Naive thymus-derived CD8-positive, alpha-beta T cell (primary cell): ENCODE data around the gene SLC22A4. TPM values are rescaled to one million over a fixed set of nuclear protein-coding genes. Genes with fewer than 3 reads are reported as not detected.

ENCODE experiments used
- ATAC-seq, 2 donors: fragments of 150-1000 bp; cut with Tn5 transposase in 1 of 2; sonication (Bioruptor Pico), chemical (Tn5 transposase) in 1 of 2; 1 replicate in 1 of 2; 2 replicates in 1 of 2; pipeline ENCODE4 v1.10.0; 2021; ENCODE audit warnings: mild to moderate bottlenecking in 2 of 2, moderate library complexity in 2 of 2
- POLR2A ChIA-PET: fragments of 350-600 bp; sonication (Branson Sonifier 250); formaldehyde crosslinking; loops from one replicate; lab custom pipeline; 2021; ENCODE audit warnings: antibody characterized with exemption; lab: Charles Lee
- DNase-seq, 10 donors: peaks; one replicate each; pipeline versions ENCODE4 v3.0.0 to v3.0.0-alpha.2; 2020 to 2022
- H3K27ac Mint-ChIP-seq, 10 donors: one replicate each; pipeline ENCODE4 v1.8.0; 2020 to 2022; ENCODE audit warnings: mild to moderate bottlenecking in 10 of 10, mixed read lengths in 10 of 10, moderate library complexity in 4 of 10, inconsistent platforms in 1 of 10
- H3K27me3 Mint-ChIP-seq, 5 donors: one replicate each; pipeline ENCODE4 v1.8.0; 2021 to 2022; ENCODE audit warnings: mixed read lengths in 5 of 5
- H3K36me3 Mint-ChIP-seq, 3 donors: one replicate each; pipeline ENCODE4 v1.8.0; 2020 to 2022; ENCODE audit warnings: mixed read lengths in 3 of 3, mild to moderate bottlenecking in 2 of 3, inconsistent platforms in 1 of 3
- H3K4me1 Mint-ChIP-seq, 4 donors: one replicate each; pipeline ENCODE4 v1.8.0; 2021 to 2022; ENCODE audit warnings: mixed read lengths in 4 of 4
- H3K4me3 Mint-ChIP-seq, 10 donors: one replicate each; pipeline ENCODE4 v1.8.0; 2020 to 2022; ENCODE audit warnings: mild to moderate bottlenecking in 10 of 10, mixed read lengths in 10 of 10, moderate library complexity in 6 of 10, inconsistent platforms in 1 of 10
- H3K9me3 Mint-ChIP-seq, 9 donors: one replicate each; pipeline ENCODE4 v1.8.0; 2020 to 2022; ENCODE audit warnings: mixed read lengths in 9 of 9, mild to moderate bottlenecking in 3 of 9, inconsistent platforms in 1 of 9, moderate library complexity in 1 of 9
- polyA plus RNA-seq, 3 donors: library from polyadenylated mRNA; unstranded; fragments of 300-500 nt; fragmentation: Illumina TruSeq; gene quantifications; one replicate each; pipeline ENCODE4 v1.2.3, GENCODE V29; 2021
- total RNA-seq, 8 experiments: library from RNA in 2 of 8; stranded (reverse) in 2 of 8; gene quantifications; one replicate each; pipeline ENCODE4 v1.2.3 and lab custom pipeline; 2021 to 2026

Gene SLC22A4
- total and polyA plus RNA-seq, 5 experiments from 2014 or later = not detected

- Mint-ChIP-seq H3K36me3 (peaks cover 14 to 32% (median 22%) of the 10 kb centered on the region in 3 donors), H3K9me3 (peaks cover 0 to 3% (median 0%) of the 10 kb centered on the region in 9 donors), H3K27ac (no peak overlapping the region), H3K4me1 (peaks cover 0 to 9% (median 2%) of the 10 kb centered on the region in 4 donors), H3K4me3 (no peak overlapping the region), H3K27me3 (no peaks in the 10 kb centered on the region)
- ATAC-seq = no peak
- POLR2A ChIA-PET = no interaction called here
- no peak for DNase-seq
Measured at GRCh38 chr5:132354381-132355139, 60.4 kb downstream of the SLC22A4 start.

- Mint-ChIP-seq H3K4me1 (peaks cover 0 to 9% (median 3%) of the 10 kb centered on the region in 4 donors), H3K36me3 (peaks cover 17 to 29% (median 19%) of the 10 kb centered on the region in 3 donors), H3K27me3 (no peaks in the 10 kb centered on the region), H3K4me3 (no peak overlapping the region), H3K9me3 (peaks cover 0 to 3% (median 0%) of the 10 kb centered on the region in 9 donors), H3K27ac (no peak overlapping the region)
- ATAC-seq (no peak), DNase-seq (no peak)
- POLR2A ChIA-PET = no interaction called here
Measured at GRCh38 chr5:132355140-132355765, 61.1 kb downstream of the SLC22A4 start.

- H3K27me3 Mint-ChIP-seq = no peaks in the 10 kb centered on the region
- no peak overlapping the region for H3K4me3 Mint-ChIP-seq
- DNase-seq (no peak), ATAC-seq (no peak)
- H3K36me3 Mint-ChIP-seq = peaks cover 4 to 31% (median 22%) of the 10 kb centered on the region in 3 donors
- H3K9me3 Mint-ChIP-seq = no peaks in the 10 kb centered on the region
- H3K4me1 Mint-ChIP-seq = peaks cover 0 to 11% (median 5%) of the 10 kb centered on the region in 4 donors
- no peak overlapping the region for H3K27ac Mint-ChIP-seq
- POLR2A ChIA-PET = interaction anchor here (0.6 kb wide), 1 partner anchor 33 kb away, joined by 3 read pairs; no protein-coding TSS in a partner anchor
Measured at GRCh38 chr5:132358775-132359174, 64.6 kb downstream of the SLC22A4 start.

GRCh38 chr5:132362086-132362485 is 67.9 kb downstream of the SLC22A4 start:
- POLR2A ChIA-PET = no interaction called here
- no peak for ATAC-seq
- no peaks in the 10 kb centered on the region for H3K27me3 Mint-ChIP-seq
- H3K9me3 Mint-ChIP-seq = no peaks in the 10 kb centered on the region
- H3K4me3 Mint-ChIP-seq = no peak overlapping the region
- H3K36me3 Mint-ChIP-seq = peaks cover 4 to 41% (median 36%) of the 10 kb centered on the region in 3 donors
- H3K4me1 Mint-ChIP-seq = peaks cover 0 to 11% (median under 1%) of the 10 kb centered on the region in 4 donors
- H3K27ac Mint-ChIP-seq = no peak overlapping the region
- DNase-seq = no peak

- no peaks in the 10 kb centered on the region for H3K27me3 Mint-ChIP-seq
- no peak for ATAC-seq
- no peak overlapping the region for H3K4me3 Mint-ChIP-seq
- POLR2A ChIA-PET = no interaction called here
- peaks cover 4 to 41% (median 33%) of the 10 kb centered on the region in 3 donors for H3K36me3 Mint-ChIP-seq
- H3K9me3 Mint-ChIP-seq = no peaks in the 10 kb centered on the region
- peaks cover 0 to 11% (median under 1%) of the 10 kb centered on the region in 4 donors for H3K4me1 Mint-ChIP-seq
- DNase-seq = no peak
- H3K27ac Mint-ChIP-seq = no peak overlapping the region
Measured at GRCh38 chr5:132363431-132364112, 69.4 kb downstream of the SLC22A4 start.

GRCh38 chr5:132364319-132364718 is 70.1 kb downstream of the SLC22A4 start:
- no peaks in the 10 kb centered on the region for H3K27me3 Mint-ChIP-seq
- peaks cover 4 to 17% (median 5%) of the 10 kb centered on the region in 4 donors for H3K4me1 Mint-ChIP-seq
- H3K4me3 Mint-ChIP-seq = no peak overlapping the region
- POLR2A ChIA-PET = no interaction called here
- no peak overlapping the region for H3K27ac Mint-ChIP-seq
- no peaks in the 10 kb centered on the region for H3K9me3 Mint-ChIP-seq
- peaks cover 4 to 41% (median 33%) of the 10 kb centered on the region in 3 donors for H3K36me3 Mint-ChIP-seq
- no peak for DNase-seq
- ATAC-seq = no peak

GRCh38 chr5:132365213-132365612 is 71.0 kb downstream of the SLC22A4 start:
- Mint-ChIP-seq H3K36me3 (peaks cover under 1 to 40% (median 30%) of the 10 kb centered on the region in 3 donors), H3K9me3 (no peaks in the 10 kb centered on the region), H3K27me3 (no peaks in the 10 kb centered on the region), H3K27ac (no peak overlapping the region), H3K4me1 (peaks cover 4 to 17% (median 4%) of the 10 kb centered on the region in 4 donors), H3K4me3 (no peak overlapping the region)
- no peak for ATAC-seq
- DNase-seq = no peak
- POLR2A ChIA-PET = no interaction called here

- DNase-seq = no peak
- H3K4me1 Mint-ChIP-seq = peaks cover 17 to 37% (median 31%) of the 10 kb centered on the region in 4 donors
- POLR2A ChIA-PET = interaction anchor here (0.7 to 1.9 kb wide), 5 partner anchors 123 to 1808 kb away, joined by 3 to 12 read pairs (median 3); partner anchors contain the start of gene IRF1
- no peak for ATAC-seq
- peak overlapping the region in 5 of 10 donors; percentile 21 to 56 (median 32) for H3K4me3 Mint-ChIP-seq
- peaks cover 0 to 25% (median 19%) of the 10 kb centered on the region in 3 donors for H3K36me3 Mint-ChIP-seq
- H3K9me3 Mint-ChIP-seq = no peaks in the 10 kb centered on the region
- H3K27ac Mint-ChIP-seq = peak overlapping the region in 1 of 10 donors; percentile 30
- no peaks in the 10 kb centered on the region for H3K27me3 Mint-ChIP-seq
Measured at GRCh38 chr5:132368186-132368585, 74.0 kb downstream of the SLC22A4 start.

GRCh38 chr5:132369007-132369473 is 74.8 kb downstream of the SLC22A4 start:
- H3K27me3 Mint-ChIP-seq = no peaks in the 10 kb centered on the region
- peak overlapping the region; percentile 75 to 91 (median 84) for H3K4me3 Mint-ChIP-seq
- H3K27ac Mint-ChIP-seq = peak overlapping the region; percentile 77 to 93 (median 88)
- H3K36me3 Mint-ChIP-seq = peaks cover 0 to 16% (median 12%) of the 10 kb centered on the region in 3 donors
- H3K4me1 Mint-ChIP-seq = peaks cover 17 to 32% (median 31%) of the 10 kb centered on the region in 4 donors
- H3K9me3 Mint-ChIP-seq = no peaks in the 10 kb centered on the region
- peak in 1 of 2 donors; percentile 44 for ATAC-seq
- no peak for DNase-seq
- POLR2A ChIA-PET = interaction anchor here (0.6 to 1.9 kb wide), 7 partner anchors 41 to 1807 kb away, joined by 3 to 12 read pairs (median 4); partner anchors contain the start of genes CCNI2, HSPA4 and IRF1

GRCh38 chr5:132369474-132370180 is 75.4 kb downstream of the SLC22A4 start, which contains the start of gene SLC22A5:
Gene SLC22A5, plus strand, starts transcription at chr5:132369710. Its CDS starts 263 bp downstream, at chr5:132369973.
- Mint-ChIP-seq H3K4me1 (peaks cover 18 to 35% (median 32%) of the 10 kb centered on the region in 4 donors), H3K4me3 (peak within 1 kb of the TSS; percentile 75 to 91 (median 87)), H3K27ac (peak within 1 kb of the TSS; percentile 83 to 94 (median 90)), H3K36me3 (peaks cover 0 to 10% (median 6%) of the 10 kb centered on the region in 3 donors), H3K27me3 (no peaks in the 10 kb centered on the region), H3K9me3 (no peaks in the 10 kb centered on the region)
- DNase-seq = peak; percentile 60 to 83 (median 75)
- ATAC-seq = peak; percentile 92 to 93
- POLR2A ChIA-PET = interaction anchor here (0.6 to 1.9 kb wide), 7 partner anchors 41 to 1806 kb away, joined by 3 to 12 read pairs (median 4); partner anchors contain the start of genes CCNI2, HSPA4 and IRF1

- ATAC-seq = no peak
- Mint-ChIP-seq H3K9me3 (no peaks in the 10 kb centered on the region), H3K27ac (peak overlapping the region; percentile 83 to 94 (median 88)), H3K4me1 (peaks cover 18 to 40% (median 32%) of the 10 kb centered on the region in 4 donors), H3K4me3 (peak overlapping the region; percentile 75 to 91 (median 86)), H3K36me3 (peaks cover 0 to 5% (median 2%) of the 10 kb centered on the region in 3 donors), H3K27me3 (no peaks in the 10 kb centered on the region)
- DNase-seq = peak in 1 of 10 donors; percentile 12
- POLR2A ChIA-PET = interaction anchor here (0.8 to 1.9 kb wide), 5 partner anchors 40 to 681 kb away, joined by 3 to 12 read pairs (median 7); partner anchors contain the start of genes HSPA4 and IRF1
Measured at GRCh38 chr5:132370181-132370970, 76.2 kb downstream of the SLC22A4 start.
